ENCODE results near the gene AUTS2.

AUTS2 gene

GRCh38 chr7:69827140-69827539 lies 228.9 kb downstream of the AUTS2 start:
- no peak for DNase-seq

GRCh38 chr7:69827558-69827957 lies 229.3 kb downstream of the AUTS2 start:
- DNase-seq, result no peak

GRCh38 chr7:69832356-69832755 lies 234.1 kb downstream of the AUTS2 start:
- DNase-seq, result no peak

- DNase-seq, result no peak
Measured at GRCh38 chr7:69833964-69834363, 235.7 kb downstream of the AUTS2 start.

GRCh38 chr7:69836702-69837101 lies 238.4 kb downstream of the AUTS2 start:
- DNase-seq, result no peak

GRCh38 chr7:69837387-69838068 lies 239.3 kb downstream of the AUTS2 start:
- DNase-seq, result no peak

GRCh38 chr7:69839782-69840181 lies 241.5 kb downstream of the AUTS2 start:
- no peak for DNase-seq

GRCh38 chr7:69840248-69840647 lies 242.0 kb downstream of the AUTS2 start:
- no peak for DNase-seq

GRCh38 chr7:69843653-69844052 lies 245.4 kb downstream of the AUTS2 start:
- no peak for DNase-seq

GRCh38 chr7:69844264-69844868 lies 246.1 kb downstream of the AUTS2 start:
- no peak for DNase-seq

- DNase-seq, result no peak
Measured at GRCh38 chr7:69845721-69846495, 247.6 kb downstream of the AUTS2 start.

- no peak for DNase-seq
Measured at GRCh38 chr7:69847921-69848612, 249.8 kb downstream of the AUTS2 start.

GRCh38 chr7:69849268-69849667 lies 251.0 kb downstream of the AUTS2 start:
- DNase-seq, result no peak

GRCh38 chr7:69857014-69857413 lies 258.7 kb downstream of the AUTS2 start:
- DNase-seq, result no peak

GRCh38 chr7:69858471-69858870 lies 260.2 kb downstream of the AUTS2 start:
- DNase-seq, result no peak

GRCh38 chr7:69859342-69859741 lies 261.1 kb downstream of the AUTS2 start:
- no peak for DNase-seq

- DNase-seq, result no peak
Measured at GRCh38 chr7:69860486-69860885, 262.2 kb downstream of the AUTS2 start.

- DNase-seq, result no peak
Measured at GRCh38 chr7:69860941-69861622, 262.8 kb downstream of the AUTS2 start.

- no peak for DNase-seq
Measured at GRCh38 chr7:69862413-69863064, 264.3 kb downstream of the AUTS2 start.

- DNase-seq, result no peak
Measured at GRCh38 chr7:69864274-69864673, 266.0 kb downstream of the AUTS2 start.

- no peak for DNase-seq
Measured at GRCh38 chr7:69864822-69865221, 266.5 kb downstream of the AUTS2 start.

GRCh38 chr7:69868921-69869320 lies 270.6 kb downstream of the AUTS2 start:
- DNase-seq, result no peak
